HG02938 (cell line): ENCODE results near the gene WDR1.
A peak's percentile ranks its signal among the peaks of the same experiment; 100 is the strongest.
"Not testable (repeated sequence)": the region's sequence is repeated elsewhere in the genome, so short reads cannot be mapped to it uniquely, and the experiment has no call there.

Source experiments
- ATAC-seq: cut with Tn5 transposase; IDR thresholded peaks from one replicate; pipeline ENCODE4 v1.9.1; 2021; ENCODE audit warnings: mild to moderate bottlenecking, moderate library complexity; ENCODE audit not compliant: unreplicated experiment

The WDR1 gene

DNA sequence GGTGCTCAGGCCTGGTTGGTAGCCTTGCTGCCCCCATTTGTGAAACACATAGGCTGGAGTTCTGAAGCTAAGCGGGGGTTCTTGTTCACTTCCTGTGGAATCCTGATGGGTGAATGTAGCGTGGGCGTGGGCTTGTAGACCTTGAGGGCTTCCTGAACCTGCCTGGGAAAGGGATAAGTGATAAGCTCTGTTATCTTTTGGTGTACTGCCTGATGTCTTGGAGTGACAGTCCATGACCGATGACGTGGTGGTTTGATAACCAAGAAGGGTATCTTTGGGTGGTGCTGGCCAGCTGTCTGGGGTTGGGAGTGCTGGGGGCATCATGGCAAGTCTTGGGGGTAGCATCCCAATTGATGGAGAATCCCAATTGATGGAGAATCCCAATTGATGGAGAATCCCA, 17.5 kb upstream of the WDR1 start:
- ATAC-seq = no peak

DNA sequence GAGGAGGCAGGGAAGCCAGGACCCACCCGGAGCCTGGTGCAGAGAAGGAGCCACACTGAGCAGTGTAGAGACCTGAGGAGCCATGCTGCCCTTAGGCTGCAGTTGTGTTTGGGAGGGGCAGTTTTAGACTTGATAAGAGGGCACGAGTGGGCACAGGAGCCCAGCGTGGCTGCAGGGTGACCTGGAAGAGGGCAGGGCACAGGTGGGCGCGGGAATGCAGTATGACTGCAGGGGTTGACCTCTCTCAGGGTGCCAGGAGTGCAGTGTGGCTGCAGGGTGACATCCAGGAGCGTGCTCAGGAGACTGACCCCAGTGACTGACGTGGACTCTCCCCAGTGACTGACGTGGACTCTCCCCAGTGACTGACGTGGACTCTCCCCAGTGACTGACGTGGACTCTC, 14.6 kb upstream of the WDR1 start:
- ATAC-seq = no peak

DNA sequence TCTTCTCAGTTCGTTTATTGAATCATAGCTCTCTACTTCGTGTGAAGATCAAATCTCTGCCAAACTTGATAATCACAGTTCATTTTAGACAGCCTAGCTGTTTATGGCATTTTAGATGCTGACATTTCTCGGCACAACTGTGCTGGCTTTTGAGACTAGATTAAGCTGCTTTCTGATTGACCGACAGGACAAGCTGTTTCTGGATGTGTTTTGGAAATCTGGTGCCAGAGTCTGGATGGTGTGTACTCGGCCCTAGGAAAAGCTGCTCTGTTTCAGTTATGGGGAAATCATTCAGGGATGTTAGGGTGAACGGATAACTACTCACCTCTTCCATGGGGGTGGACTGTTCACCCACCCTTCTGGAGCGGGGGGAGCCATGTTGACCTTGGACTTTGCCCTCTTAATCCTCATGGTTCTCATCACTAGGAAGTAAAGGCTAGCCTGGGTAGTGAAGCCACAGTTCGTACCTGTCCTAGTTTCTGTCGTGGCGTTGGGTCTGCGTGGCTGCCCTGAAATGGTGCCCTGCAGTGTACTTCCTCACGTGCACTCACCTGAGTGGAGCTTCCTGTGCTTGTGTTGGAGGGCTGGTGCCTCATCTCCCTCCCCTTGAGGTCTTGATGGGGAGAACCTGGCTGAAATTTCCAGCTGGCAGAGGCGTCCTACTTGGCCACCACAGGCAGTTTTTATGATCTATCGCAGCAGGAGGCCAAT, 13.7 kb upstream of the WDR1 start:
- no peak for ATAC-seq

DNA sequence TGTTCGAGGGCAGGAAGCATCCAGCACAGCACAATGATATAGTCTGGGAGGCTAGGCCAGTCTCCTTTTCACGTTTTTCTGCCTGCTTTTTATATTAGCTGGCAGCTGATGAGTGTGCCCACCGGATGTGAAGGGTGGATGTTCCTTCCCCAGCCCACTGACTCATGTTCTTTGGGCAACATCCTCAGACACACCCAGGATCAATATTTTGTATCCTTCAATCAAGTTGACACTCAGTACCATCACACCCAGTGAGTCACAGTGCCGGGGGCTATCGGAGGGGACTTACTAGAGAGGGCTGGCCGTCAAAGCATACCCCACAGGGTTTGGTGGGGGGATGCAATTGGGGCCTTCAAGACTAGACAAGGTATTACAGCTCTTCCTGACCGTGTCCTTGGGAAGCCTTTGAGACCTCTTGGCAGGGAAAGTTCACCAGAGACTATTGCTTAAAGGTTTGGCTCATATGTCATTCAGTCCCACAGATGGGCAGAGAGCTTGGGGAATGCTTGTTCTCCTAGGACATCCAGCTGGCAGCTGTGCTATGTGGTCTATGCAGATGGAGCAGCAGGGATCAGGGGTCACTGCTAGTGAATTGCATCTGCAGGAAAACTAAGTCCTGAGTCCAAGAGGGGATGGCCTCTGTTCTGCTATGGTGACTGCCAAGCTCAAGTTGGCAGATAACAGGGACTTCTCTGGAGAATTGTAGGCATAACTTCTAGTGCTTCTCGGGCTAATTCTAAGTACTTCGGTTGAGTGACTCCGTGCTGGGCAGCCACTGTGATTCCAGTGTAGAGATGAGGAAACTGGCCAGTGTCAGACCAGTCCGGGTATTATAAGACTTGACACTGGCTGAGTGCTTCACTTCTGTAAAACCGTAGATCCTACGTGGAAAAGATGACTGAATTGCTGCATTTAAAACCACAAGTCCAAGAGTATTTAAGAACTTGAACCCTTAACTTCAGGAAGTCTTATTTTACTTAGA, 12.9 kb upstream of the WDR1 start:
- ATAC-seq = no peak

DNA sequence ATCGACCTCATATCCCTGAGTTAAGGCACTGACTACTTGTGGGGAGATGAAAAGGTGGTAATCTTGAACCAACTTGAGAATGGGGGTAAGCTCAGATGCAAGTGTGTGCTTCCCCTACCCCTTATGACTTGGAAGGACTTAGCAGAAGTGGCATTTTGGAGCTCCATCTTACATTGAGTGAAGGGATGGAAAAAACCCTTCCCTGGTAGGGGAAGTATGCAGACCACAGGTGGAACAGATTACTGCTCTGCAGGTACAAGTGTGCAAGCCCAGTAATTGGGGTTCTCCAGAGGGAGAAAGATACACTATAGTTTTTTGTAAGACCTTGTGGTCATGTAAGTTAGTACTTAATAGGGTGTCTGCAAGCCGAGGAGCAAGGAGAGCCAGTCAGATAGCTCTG, 12.2 kb upstream of the WDR1 start:
- ATAC-seq = no peak

DNA sequence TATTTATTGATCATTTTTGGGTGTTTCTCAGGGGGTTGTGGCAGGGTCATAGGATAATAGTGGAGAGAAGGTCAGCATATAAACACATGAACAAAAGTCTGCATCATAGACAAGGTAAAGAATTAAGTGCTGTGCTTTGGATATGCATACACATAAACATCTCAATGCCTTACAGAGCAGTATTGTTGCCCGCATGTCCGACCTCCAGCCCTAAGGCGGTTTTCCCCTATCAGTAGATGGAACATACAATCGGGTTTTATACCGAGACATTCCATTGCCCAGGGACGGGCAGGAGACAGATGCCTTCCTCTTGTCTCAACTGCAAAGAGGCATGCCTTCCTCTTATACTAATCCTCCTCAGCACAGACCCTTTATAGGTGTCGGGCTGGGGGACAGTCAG, 10.9 kb upstream of the WDR1 start:
- ATAC-seq = not testable (repeated sequence)

DNA sequence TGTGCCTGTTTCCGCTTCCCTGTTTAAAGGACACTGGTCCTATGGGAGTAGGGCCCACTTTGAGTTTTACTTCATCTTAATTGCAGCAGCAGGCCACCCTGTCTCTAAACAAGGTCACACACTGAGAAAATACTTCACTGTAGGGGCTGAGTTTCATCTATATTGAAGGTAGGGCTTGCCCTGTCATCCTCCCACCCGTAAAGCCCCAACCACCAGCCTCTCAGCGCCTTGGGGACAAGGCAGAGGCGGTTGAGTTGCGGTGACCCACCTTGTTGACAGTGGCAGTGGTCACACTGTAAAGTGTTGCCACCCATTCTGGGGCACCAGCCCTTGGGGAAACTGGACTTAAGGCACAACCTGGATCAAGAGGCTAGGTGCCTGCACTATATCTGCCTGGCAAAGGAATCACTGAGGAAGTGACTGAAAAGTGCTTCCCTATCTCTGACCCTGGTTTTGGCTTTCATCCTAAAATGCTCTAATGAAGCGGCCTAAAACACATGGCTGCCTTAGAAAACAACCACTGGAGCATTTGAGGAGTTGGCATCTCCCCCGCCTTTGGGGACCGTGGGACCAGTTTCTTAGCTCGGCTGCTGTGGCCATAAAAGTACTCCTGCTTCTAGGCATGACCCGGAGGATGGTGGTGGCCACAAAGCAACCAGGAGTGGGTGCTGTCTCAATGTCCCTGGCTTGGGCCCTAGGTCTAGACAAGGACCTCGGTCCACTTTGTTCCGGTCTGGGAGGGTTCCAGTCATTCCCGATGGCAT, 7.8 kb upstream of the WDR1 start:
- ATAC-seq = no peak

DNA sequence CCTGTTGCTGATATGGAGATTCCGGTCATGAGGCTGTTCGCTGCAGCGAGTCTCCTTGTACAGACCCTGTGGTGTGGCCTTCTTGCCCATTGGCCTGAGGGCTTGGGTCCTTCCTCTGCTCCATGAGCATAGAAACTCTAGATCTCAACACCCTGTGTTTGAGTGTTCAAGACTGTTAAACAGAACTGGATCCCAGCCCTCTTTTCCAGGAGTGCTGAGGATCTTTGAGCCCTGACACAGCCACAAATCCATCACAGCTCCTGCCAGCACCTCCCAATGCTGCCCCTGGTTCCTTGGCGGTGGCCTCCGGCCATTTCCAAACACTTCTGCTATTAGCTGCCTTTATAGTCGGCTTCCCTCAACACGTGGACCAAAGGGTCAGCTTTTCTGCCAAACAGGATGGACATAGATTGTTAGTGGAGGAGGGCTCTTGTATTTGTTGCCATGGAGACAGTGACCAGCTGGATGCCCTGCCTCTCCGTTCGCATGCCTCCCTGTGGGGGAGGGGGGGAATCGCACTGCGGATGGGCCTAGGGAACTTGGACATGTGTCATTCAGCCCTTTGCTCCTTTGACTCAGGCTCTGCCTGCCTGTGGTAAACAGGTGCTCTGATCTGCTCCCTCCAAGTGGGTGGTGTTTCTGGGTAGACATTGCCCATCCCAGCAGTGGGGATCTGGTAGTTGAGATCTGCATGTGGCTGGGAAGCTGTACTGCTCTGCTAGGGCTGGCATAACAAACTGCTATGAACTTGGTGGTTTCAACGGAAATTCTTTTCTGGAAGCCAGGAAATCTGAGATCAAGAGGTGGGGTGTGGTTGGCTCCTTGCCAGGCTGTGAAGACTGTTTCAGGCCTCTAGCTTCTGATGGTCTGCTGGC, 6.9 kb upstream of the WDR1 start:
- ATAC-seq = no peak

DNA sequence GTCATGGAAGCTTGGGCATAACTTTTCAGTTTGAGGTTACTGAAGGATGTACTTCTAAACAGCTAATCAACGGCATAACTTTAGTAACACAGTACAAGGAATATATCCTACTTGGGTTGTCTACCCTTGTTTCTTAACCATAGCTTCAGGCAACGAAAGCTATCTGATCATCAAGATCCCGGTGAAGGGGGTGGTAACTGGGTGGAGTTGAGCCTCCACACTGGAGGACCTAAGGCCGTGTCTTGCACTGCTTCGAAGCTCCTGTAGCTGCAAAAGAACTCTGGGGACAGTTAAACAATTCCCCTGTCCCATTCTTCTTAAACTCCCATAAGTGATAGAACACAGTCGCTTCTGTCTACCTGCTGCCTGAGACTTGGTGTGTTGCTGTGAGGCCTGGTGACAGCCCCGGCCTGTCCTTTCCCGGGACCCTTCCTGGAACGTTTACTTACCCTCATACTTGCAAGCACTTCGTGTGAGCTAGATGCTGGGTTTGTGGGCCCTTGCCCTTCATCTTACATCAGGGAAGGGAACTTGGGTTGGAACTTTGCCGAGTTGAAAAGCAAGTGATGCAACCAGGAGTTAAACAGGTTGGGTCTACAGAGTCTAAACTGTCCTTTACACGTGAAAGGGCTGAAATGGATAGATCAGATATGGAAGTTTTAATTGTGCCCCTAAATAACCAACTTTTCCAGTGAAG, 5.8 kb upstream of the WDR1 start:
- no peak for ATAC-seq

DNA sequence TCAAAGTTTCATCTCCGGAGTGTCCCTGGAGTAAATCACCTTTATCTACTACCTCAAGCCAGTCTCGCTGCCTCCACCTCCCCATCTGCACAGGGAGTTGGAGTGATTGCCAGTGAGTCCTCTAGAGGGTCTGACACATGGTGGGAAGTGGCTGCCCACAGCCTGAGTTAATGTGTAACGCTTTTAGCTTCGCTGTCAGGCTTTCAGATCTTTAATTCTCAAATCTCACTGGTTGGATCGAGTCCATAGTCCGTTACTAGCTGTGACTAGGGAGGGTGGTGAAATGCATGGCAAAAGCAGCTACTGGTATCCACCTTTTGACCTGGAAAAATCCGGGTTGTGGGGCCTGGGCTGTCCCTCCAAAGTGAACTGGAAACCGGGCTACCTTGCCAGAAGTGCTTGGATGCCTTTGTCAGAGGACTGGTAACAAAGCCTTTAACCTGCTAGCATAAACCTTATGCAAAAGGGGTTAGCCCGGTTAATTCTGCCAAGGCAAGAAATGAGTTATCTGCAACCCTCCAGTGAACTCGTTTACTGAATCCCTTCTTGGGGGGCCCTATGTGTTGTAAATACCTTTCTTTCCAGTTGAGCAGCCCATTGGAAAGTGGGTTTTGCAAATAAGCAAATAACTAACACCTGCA, 5.1 kb upstream of the WDR1 start:
- ATAC-seq = no peak

DNA sequence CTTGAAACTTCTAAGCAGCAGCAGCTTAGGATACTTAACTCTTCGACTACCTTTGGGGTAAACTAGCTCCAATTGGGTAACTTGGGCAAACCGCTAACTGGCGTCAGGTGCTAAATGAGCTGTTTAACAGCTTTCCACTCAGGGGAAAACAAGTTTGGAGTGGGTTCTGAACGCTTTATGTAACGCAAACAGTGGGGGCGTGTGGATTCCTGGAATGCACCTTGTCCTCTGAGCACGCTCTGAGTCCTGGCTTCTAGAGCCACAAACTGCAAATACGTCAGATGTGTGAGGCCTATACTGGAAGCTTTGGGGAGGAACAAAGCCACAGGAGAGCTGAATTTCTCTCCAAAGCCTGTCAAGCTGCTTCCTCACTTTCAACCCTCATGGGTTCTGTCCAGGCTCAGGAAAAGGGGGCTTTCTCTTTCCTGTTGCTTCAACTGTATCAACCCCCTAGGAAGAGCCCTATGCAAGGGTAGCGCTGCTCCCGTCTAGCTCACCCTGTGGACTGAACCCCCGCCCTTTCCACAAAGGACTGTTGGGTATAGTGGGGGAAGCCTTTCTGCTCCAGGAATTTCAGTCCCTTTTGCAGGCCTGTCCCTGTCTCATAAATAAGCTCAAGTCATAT, 4.5 kb upstream of the WDR1 start:
- ATAC-seq = no peak

DNA sequence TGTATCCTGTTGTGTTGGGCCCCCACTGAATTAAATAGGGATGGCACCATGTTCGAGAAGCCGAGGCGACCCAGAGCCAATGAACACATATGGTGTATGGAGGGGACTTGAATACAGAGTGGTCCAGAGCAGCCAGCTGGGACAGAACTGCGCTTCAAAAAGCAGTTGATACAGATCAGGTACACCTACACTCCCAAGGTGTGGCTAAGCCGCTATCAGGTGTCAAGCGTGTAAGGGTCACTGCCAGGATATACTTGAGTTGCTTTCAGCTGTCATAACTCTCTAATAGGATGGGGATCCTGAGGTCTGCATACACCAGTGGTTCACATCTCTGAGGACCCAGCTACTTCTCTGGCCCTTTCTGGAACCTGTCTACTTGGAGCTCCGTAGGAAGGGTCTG, 3.2 kb upstream of the WDR1 start:
- ATAC-seq = no peak

DNA sequence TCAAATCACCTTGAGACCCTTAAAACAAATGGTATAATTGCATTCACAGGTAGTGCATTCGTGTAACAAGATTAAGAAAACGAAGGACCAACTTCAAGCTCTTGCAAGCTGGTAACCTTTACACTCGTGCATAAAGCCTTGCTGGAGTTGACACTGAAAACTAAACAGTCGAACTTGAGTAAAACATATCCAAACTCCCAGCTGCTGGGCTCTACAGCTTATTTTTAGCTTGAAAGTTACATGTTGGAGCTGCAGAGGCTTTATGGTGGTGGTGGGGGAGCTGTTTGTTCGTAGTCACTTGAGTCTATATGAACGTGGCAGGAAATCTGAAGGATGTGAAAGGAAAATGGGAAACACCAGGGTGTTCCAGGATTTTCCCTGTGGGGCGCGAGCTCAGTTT, 2.7 kb upstream of the WDR1 start:
- ATAC-seq = no peak

DNA sequence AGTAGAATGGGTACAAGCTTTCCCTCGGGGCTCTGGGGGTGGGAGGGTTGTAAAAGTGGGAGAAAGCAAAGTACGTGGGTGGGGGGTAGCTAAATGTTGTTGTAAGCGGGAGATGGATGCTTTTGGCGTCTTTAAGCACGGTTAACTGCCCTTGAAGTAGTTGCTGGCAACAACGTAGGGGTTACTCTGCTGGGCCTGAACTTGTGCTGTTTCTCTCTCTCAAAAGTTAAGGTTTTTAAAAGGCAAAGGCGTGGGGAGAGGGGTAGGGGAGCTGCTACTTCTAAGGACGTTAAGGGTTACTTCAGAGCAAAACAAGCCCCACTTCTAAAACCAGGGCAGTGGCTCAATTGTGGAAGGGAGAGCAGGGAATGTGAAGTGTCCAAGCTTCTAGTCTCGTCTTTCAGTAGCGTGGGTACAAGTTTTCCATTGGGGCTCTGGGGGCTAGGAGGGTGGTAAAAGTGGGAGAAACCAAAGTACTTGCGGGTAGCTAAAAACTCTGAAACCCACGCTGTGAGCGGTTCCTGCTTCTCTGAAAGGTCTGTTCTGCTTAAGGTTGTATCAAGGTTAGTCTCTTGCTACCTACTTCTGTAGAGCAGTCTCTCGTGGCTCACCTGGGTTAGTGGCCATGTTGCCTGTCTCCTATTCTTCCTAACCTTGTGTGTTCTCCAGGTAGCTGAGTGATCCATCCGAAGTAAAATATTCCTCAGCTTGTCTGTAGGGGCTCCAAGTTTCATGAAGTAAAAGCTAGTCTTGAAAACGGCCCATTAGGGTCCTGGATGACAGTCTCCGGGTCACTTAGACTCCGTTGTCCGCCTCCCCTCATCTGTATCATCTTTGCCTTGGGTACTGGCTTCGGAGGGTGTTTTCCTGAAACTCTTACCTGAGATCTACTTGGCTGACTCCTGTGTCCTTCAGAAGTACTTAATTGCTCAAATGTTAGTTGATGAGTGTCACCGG, 1.7 kb upstream of the WDR1 start:
- no peak for ATAC-seq

DNA sequence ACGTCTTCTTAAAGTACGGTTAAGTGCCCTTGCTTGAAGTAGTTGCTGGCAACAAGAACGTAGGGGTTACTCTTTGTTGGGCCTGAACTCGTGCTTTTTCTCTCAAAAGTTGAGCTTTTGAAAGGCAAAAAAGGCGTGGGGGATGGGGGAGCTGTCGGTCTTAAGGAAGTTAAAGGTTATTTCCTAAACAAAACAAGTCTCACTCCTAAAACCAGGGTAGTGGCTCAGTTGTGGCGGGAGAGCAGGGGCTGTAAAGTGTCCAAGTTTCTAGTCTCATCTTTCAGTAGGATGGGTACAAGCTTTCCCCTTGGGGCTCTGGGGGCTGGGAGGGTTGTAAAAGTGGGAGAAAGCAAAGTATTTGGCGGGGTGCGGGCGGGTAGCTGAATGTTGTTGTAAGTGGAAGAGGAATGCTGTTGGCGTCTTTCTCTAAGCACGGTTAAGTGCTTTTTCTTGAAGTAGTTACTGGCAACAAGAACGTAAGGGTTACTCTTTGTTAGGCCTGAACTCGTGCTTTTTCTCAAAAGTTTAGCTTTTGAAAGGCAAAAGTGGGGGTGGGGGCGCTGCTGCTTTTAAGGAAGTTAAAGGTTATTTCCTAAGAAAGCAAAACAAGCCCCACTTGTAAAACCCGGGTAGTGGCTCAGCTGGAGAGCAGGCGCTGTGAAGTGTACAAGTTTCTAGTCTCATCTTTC, 904 bp upstream of the WDR1 start:
- peak; percentile 2 for ATAC-seq

DNA sequence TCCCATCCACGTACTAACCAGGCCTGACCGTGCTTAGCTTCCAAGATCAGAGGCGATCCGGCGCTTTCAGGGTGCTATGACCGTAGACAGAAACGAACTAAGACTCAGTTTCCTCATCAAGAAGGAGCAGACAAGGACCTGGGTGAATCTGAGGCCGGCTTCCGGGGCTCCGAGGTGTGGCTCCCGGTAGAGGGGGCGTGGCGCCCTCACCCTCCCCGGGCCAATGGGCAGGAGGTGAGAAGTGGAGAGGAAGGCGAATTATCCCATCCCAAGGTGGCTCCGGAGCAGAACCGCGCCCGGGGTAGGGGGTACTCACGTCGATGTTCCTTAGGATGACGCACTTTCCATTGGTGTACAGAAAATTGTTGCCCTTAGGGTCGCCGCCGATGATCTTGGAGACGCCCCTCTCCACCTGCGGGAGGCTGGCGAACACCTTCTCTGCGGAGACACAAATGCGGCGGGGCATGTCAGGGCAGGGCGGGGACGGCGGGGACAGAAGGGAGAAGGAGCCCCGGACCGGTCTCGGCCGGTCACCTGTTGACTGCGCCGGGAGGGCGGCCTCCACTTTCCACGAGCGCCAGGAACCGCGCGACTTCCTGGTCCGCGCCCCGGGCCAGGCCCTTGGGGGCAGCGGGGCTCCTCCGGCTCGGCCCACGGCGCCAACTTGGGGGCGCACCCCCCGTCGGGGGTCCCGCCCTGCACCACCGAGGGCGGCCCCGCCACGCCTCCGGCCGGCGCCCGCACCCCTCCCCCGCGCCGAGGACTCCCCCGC, 616 bp downstream of the WDR1 start:
- ATAC-seq = peak; percentile 23
